ENCODE results near the gene CSH2.

DNA sequence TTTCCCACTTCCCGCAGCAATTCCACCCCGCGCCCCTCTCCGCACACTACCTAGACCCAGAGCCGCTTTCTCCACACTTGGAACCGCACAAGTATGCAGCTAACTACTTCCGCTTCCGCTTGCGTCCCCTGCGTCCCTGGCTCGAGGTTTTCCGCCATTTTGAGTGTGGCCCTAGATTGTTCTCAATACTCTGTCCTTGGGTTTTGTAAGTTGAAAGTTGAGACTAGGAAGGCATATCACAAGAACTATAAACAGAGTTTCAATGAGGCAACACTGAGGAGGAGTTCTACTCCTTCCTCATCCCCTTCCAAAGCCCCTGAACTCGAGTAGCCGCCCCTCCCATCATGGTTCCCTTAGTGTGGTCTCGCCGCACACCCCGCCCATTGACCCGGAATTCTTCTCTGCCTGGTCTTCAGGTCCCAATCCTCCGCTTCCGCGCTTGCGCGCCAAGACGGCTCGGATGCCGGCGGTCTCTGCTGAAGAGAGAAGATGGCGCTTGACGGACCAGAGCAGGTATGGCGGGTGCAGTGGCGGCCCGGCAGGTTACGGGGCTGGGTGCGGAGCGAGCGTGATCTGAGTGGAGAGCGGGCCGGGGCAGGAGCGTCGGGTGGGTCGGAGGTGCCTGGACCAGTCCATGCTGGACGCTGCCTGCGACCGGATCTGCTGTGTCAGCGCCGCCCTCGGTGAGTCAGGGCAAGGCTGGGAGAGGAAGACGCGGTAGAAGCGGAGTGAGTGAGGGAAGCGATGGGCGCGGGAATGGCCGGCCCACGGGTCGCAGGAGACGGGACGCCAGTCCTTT lies 46.3 kb downstream of the CSH2 start, which contains the start of the genes FTSJ3 and PSMC5:
- peak; percentile 50 to 82 for TF ChIP-seq POLR2A (IDR thresholded peaks at IDR 0.05)
- TF ChIP-seq, protein P1, sequence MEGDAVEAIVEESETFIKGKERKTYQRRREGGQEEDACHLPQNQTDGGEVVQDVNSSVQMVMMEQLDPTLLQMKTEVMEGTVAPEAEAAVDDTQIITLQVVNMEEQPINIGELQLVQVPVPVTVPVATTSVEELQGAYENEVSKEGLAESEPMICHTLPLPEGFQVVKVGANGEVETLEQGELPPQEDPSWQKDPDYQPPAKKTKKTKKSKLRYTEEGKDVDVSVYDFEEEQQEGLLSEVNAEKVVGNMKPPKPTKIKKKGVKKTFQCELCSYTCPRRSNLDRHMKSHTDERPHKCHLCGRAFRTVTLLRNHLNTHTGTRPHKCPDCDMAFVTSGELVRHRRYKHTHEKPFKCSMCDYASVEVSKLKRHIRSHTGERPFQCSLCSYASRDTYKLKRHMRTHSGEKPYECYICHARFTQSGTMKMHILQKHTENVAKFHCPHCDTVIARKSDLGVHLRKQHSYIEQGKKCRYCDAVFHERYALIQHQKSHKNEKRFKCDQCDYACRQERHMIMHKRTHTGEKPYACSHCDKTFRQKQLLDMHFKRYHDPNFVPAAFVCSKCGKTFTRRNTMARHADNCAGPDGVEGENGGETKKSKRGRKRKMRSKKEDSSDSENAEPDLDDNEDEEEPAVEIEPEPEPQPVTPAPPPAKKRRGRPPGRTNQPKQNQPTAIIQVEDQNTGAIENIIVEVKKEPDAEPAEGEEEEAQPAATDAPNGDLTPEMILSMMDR (IDR thresholded peaks at IDR 0.05) = peak in 4 of 6 experiments; percentile 50 to 61 (median 56)

All from thyroid gland (tissue), 4 donors.